ENCODE results near the gene PPIL6. TPM values are rescaled to one million over a fixed set of nuclear protein-coding genes. Genes with fewer than 3 reads are reported as not detected.
"Not testable (repeated sequence)": the region's sequence is repeated elsewhere in the genome, so short reads cannot be mapped to it uniquely, and the experiment has no call there.

Gene PPIL6
- total RNA-seq, 1 experiment from 2014 or later = 3.9 TPM

- H3K27me3 Mint-ChIP-seq (ENCODE audit: insufficient read depth, unreplicated experiment) = no peaks in the 10 kb centered on the region
- ChIA-PET CTCF (interaction anchor here (1.2 kb wide), 1 partner anchor 10 kb away, joined by 4 read pairs; no protein-coding TSS in a partner anchor), POLR2A (interaction anchor here (1.1 to 1.2 kb wide), 2 partner anchors 9 to 14 kb away, joined by 3 read pairs; no protein-coding TSS in a partner anchor)
- no peak for TF ChIP-seq CTCF (IDR thresholded peaks at IDR 0.05; ENCODE audit: unreplicated experiment)
- no peaks in the 10 kb centered on the region for H3K9me3 Mint-ChIP-seq (ENCODE audit: unreplicated experiment)
- no peak for DNase-seq (ENCODE audit: unreplicated experiment)
- peaks cover 79% of the 10 kb centered on the region for H3K36me3 Mint-ChIP-seq (ENCODE audit: insufficient read depth, unreplicated experiment)
- BruUV-seq (replicated peaks) = no TSS peak
- peaks cover 6% of the 10 kb centered on the region for H3K4me1 Mint-ChIP-seq (ENCODE audit: insufficient read depth, unreplicated experiment)
- no peak overlapping the region for H3K27ac Mint-ChIP-seq (ENCODE audit: low read depth, unreplicated experiment)
- intact Hi-C loops (cut with micrococcal nuclease) = no loop called here
- H3K4me3 Mint-ChIP-seq (ENCODE audit: unreplicated experiment) = no peak overlapping the region
Measured at GRCh38 chr6:109466212-109466923, 25.9 kb upstream of the PPIL6 start.

GRCh38 chr6:109465772-109466171, 25.3 kb upstream of the PPIL6 start:
- H3K9me3 Mint-ChIP-seq (ENCODE audit: unreplicated experiment) = no peaks in the 10 kb centered on the region
- peaks cover 6% of the 10 kb centered on the region for H3K4me1 Mint-ChIP-seq (ENCODE audit: insufficient read depth, unreplicated experiment)
- no peak for TF ChIP-seq CTCF (IDR thresholded peaks at IDR 0.05; ENCODE audit: unreplicated experiment)
- H3K4me3 Mint-ChIP-seq (ENCODE audit: unreplicated experiment) = no peak overlapping the region
- H3K36me3 Mint-ChIP-seq (ENCODE audit: insufficient read depth, unreplicated experiment) = peaks cover 82% of the 10 kb centered on the region
- ChIA-PET CTCF (interaction anchor here (0.5 to 1.2 kb wide), 2 partner anchors 10 to 50 kb away, joined by 3 to 4 read pairs; no protein-coding TSS in a partner anchor), POLR2A (interaction anchor here (1.1 kb wide), 1 partner anchor 9 kb away, joined by 3 read pairs; no protein-coding TSS in a partner anchor)
- no peak for DNase-seq (ENCODE audit: unreplicated experiment)
- BruUV-seq (replicated peaks) = no TSS peak
- H3K27me3 Mint-ChIP-seq (ENCODE audit: insufficient read depth, unreplicated experiment) = no peaks in the 10 kb centered on the region
- intact Hi-C loops (cut with micrococcal nuclease) = no loop called here
- H3K27ac Mint-ChIP-seq (ENCODE audit: low read depth, unreplicated experiment) = no peak overlapping the region

GRCh38 chr6:109461733-109462526, 21.5 kb upstream of the PPIL6 start:
- DNase-seq (ENCODE audit: unreplicated experiment) = no peak
- ChIA-PET CTCF (no interaction called here), POLR2A (interaction anchor here (0.7 to 3.2 kb wide), 3 partner anchors 14 to 455 kb away, joined by 3 to 10 read pairs (median 8); partner anchors contain the start of genes PPIL6 and SMPD2)
- H3K36me3 Mint-ChIP-seq (ENCODE audit: insufficient read depth, unreplicated experiment) = peaks cover 52% of the 10 kb centered on the region
- BruUV-seq (replicated peaks) = no TSS peak
- no peak overlapping the region for H3K4me3 Mint-ChIP-seq (ENCODE audit: unreplicated experiment)
- peak overlapping the region; percentile 43 for H3K27ac Mint-ChIP-seq (ENCODE audit: low read depth, unreplicated experiment)
- no peak for TF ChIP-seq CTCF (IDR thresholded peaks at IDR 0.05; ENCODE audit: unreplicated experiment)
- no peaks in the 10 kb centered on the region for H3K27me3 Mint-ChIP-seq (ENCODE audit: insufficient read depth, unreplicated experiment)
- intact Hi-C loops (cut with micrococcal nuclease) = no loop called here
- no peaks in the 10 kb centered on the region for H3K9me3 Mint-ChIP-seq (ENCODE audit: unreplicated experiment)
- peaks cover 13% of the 10 kb centered on the region for H3K4me1 Mint-ChIP-seq (ENCODE audit: insufficient read depth, unreplicated experiment)

- CTCF ChIA-PET; BruUV-seq (replicated peaks); DNase-seq (ENCODE audit: unreplicated experiment); intact Hi-C loops (cut with micrococcal nuclease); H3K9me3 Mint-ChIP-seq (ENCODE audit: unreplicated experiment); H3K27ac Mint-ChIP-seq (ENCODE audit: low read depth, unreplicated experiment); H3K27me3 Mint-ChIP-seq (ENCODE audit: insufficient read depth, unreplicated experiment); H3K4me3 Mint-ChIP-seq (ENCODE audit: unreplicated experiment): not testable (repeated sequence)
- POLR2A ChIA-PET = interaction anchor here (2.3 to 3.2 kb wide), 2 partner anchors 13 to 20 kb away, joined by 8 to 10 read pairs; partner anchors contain the start of genes PPIL6 and SMPD2
- peaks cover 46% of the 10 kb centered on the region for H3K36me3 Mint-ChIP-seq (ENCODE audit: insufficient read depth, unreplicated experiment)
- H3K4me1 Mint-ChIP-seq (ENCODE audit: insufficient read depth, unreplicated experiment) = peaks cover 18% of the 10 kb centered on the region
Measured at GRCh38 chr6:109461205-109461604, 20.8 kb upstream of the PPIL6 start.

Measured in MCF 10A (cell line).